Parathyroid adenoma (tissue), 2 donors: ENCODE data around the gene MXRA8.

Experiments used
- H2AFZ ChIP-seq: fragments of 300-600 bp; sonication (generic); one replicate; pipeline ENCODE4 v1.7.0; 2017; ENCODE audit warnings: antibody characterized with exemption, mild to moderate bottlenecking
- H3K27ac ChIP-seq: fragments of 300-600 bp; sonication (generic); one replicate; pipeline ENCODE4 v1.7.0; 2017
- H3K27me3 ChIP-seq: fragments of 300-600 bp; sonication (generic); one replicate; pipeline ENCODE4 v1.7.0; 2017; ENCODE audit warnings: low read length; ENCODE audit not compliant: control insufficient read depth, insufficient read depth
- H3K36me3 ChIP-seq: fragments of 300-600 bp; sonication (generic); one replicate; pipeline ENCODE4 v1.7.0; 2017; ENCODE audit warnings: low read length; ENCODE audit not compliant: control insufficient read depth, insufficient read depth
- H3K4me1 ChIP-seq: fragments of 300-600 bp; sonication (generic); one replicate; pipeline ENCODE4 v1.7.0; 2017; ENCODE audit warnings: control low read depth
- H3K4me2 ChIP-seq: fragments of 300-600 bp; sonication (generic); one replicate; pipeline ENCODE4 v1.7.0; 2017; ENCODE audit warnings: low read length
- H3K4me3 ChIP-seq: fragments of 300-600 bp; sonication (generic); one replicate; pipeline ENCODE4 v1.7.0; 2017; ENCODE audit warnings: low read depth, low read length
- H3K79me2 ChIP-seq: fragments of 300-600 bp; sonication (generic); one replicate; pipeline ENCODE4 v1.7.0; 2017; ENCODE audit warnings: control low read depth
- H3K9ac ChIP-seq: fragments of 300-600 bp; sonication (generic); one replicate; pipeline ENCODE4 v1.7.0; 2017; ENCODE audit warnings: mild to moderate bottlenecking
- H3K9me3 ChIP-seq: fragments of 300-600 bp; sonication (generic); one replicate; pipeline ENCODE4 v1.7.0; 2017; ENCODE audit warnings: low read length; ENCODE audit not compliant: control insufficient read depth
- CTCF ChIP-seq: fragments of 300-600 bp; sonication (generic); IDR thresholded peaks from one replicate; pipeline ENCODE4 v1.7.0; 2017; ENCODE audit warnings: antibody characterized with exemption, mild to moderate bottlenecking
- donor health status: primary hyperparathyroidism.

The MXRA8 gene

GRCh38 chr1:1361233-1361981 is 3.1 kb upstream of the MXRA8 start:
- Histone ChIP-seq H3K9ac (no peak overlapping the region), H3K27ac (no peak overlapping the region), H3K79me2 (no peaks in the 10 kb centered on the region), H3K4me2 (no peak overlapping the region), H3K36me3 (no peaks in the 10 kb centered on the region), H3K9me3 (no peaks in the 10 kb centered on the region), H2AFZ (no peak overlapping the region), H3K4me3 (no peak overlapping the region), H3K4me1 (no peaks in the 10 kb centered on the region), H3K27me3 (no peaks in the 10 kb centered on the region)
- no peak for TF ChIP-seq CTCF

GRCh38 chr1:1360506-1361169 is 2.3 kb upstream of the MXRA8 start:
- H3K36me3 ChIP-seq = no peaks in the 10 kb centered on the region
- H2AFZ ChIP-seq = no peak overlapping the region
- no peaks in the 10 kb centered on the region for H3K9me3 ChIP-seq
- no peaks in the 10 kb centered on the region for H3K79me2 ChIP-seq
- H3K9ac ChIP-seq = no peak overlapping the region
- H3K4me1 ChIP-seq = no peaks in the 10 kb centered on the region
- TF ChIP-seq CTCF = no peak
- H3K4me2 ChIP-seq = no peak overlapping the region
- no peak overlapping the region for H3K27ac ChIP-seq
- no peak overlapping the region for H3K4me3 ChIP-seq
- no peaks in the 10 kb centered on the region for H3K27me3 ChIP-seq

- Histone ChIP-seq H3K27me3 (no peaks in the 10 kb centered on the region), H3K9ac (no peak overlapping the region), H3K4me3 (no peak overlapping the region), H3K36me3 (no peaks in the 10 kb centered on the region), H2AFZ (no peak overlapping the region), H3K9me3 (no peaks in the 10 kb centered on the region), H3K4me2 (no peak overlapping the region), H3K4me1 (no peaks in the 10 kb centered on the region), H3K79me2 (no peaks in the 10 kb centered on the region), H3K27ac (no peak overlapping the region)
- TF ChIP-seq CTCF = no peak
Measured at GRCh38 chr1:1359664-1360468, 1.5 kb upstream of the MXRA8 start.

GRCh38 chr1:1359308-1359663 is 931 bp upstream of the MXRA8 start:
- Histone ChIP-seq H3K36me3 (no peaks in the 10 kb centered on the region), H3K9me3 (no peaks in the 10 kb centered on the region), H3K27ac (no peak overlapping the region), H3K9ac (no peak overlapping the region), H3K79me2 (no peaks in the 10 kb centered on the region), H3K4me3 (no peak overlapping the region), H3K27me3 (no peaks in the 10 kb centered on the region), H3K4me2 (no peak overlapping the region), H2AFZ (no peak overlapping the region), H3K4me1 (no peaks in the 10 kb centered on the region)
- TF ChIP-seq CTCF = no peak
